ENCODE measurements around the gene RAMP3.

The RAMP3 gene

GRCh38 chr7:45225948-45226335, 68.4 kb downstream of the RAMP3 start:
- DNase-seq = no peak

- DNase-seq = no peak
Measured at GRCh38 chr7:45229156-45229920, 71.7 kb downstream of the RAMP3 start.

DNA sequence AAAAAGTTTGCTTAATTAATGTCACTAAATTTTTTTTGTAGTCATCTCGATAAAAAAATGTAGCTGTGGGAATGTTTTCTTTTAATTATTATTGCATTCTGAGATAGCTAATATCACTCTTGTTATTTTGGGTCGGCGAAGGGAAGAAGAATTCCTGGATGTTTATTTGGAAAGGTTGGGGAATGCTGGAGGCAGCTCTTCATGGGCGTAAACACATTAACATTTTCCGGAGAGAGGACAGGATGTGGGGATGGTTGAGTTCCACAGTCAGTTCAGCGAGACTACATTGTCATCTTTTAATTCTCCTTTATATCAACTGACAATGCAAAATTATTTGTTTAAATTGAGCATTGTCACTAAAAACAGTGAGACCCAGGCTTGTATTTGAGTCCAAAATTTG, 72.5 kb downstream of the RAMP3 start:
- DNase-seq = no peak

DNA sequence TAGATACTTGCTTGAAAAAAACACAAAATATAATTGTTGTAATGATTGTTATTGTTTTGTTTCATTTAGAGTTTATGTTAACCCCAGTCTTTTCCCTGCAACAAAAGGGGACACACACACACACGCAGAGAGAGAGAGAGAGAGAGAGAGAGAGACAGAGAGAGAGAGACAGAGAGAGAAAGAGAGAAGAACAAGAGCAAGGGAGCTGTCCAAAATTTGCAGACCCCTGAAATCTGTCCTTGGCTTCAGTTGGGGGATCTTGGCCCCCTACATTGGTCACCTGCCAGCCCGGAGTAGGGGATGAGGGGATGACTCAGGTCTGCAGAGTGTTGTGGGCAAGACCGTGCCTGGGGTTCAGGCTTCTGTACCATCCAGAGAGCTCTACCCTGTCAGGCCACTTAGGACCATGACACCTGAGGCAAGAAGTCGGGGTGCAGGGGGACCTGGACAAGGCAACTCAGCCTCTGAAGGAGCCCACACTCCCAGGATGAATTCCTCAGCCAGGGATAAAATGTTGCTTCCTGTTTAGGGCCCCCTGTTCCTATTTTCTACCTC, 73.1 kb downstream of the RAMP3 start:
- DNase-seq = no peak

GRCh38 chr7:45233249-45233775, 75.7 kb downstream of the RAMP3 start:
- DNase-seq = no peak

Data from NCI-H69 (cell line).